HL-60 (cell line): ENCODE data around the gene SPHK1.

Source experiments
- CTCF ChIP-seq: IDR thresholded peaks from one replicate; pipeline ENCODE4 v1.5.1; 2011; ENCODE audit warnings: low read length, control low read depth, inconsistent platforms; ENCODE audit not compliant: insufficient read depth
- POLR2AphosphoS5 ChIP-seq: IDR thresholded peaks from 2 replicates; pipeline ENCODE4 v1.6.1; 2012; ENCODE audit warnings: low read depth
- REST ChIP-seq: IDR thresholded peaks from 2 replicates; pipeline ENCODE4 v1.6.1; 2012; ENCODE audit warnings: low read depth; ENCODE audit not compliant: insufficient replicate concordance
- SPI1 ChIP-seq: IDR thresholded peaks from 2 replicates; pipeline ENCODE4 v1.6.1; 2012; ENCODE audit warnings: low read depth, mild to moderate bottlenecking, borderline replicate concordance

- TF ChIP-seq CTCF, result no peak
- no peak for TF ChIP-seq REST
- no peak for TF ChIP-seq POLR2AphosphoS5
- no peak for TF ChIP-seq SPI1
Observed at GRCh38 chr17:76369379-76369778, 15.0 kb upstream of the SPHK1 start.
